H1 (cell line): Measurements from ENCODE around the gene TMCC3. TPM values are rescaled to one million over a fixed set of nuclear protein-coding genes. Genes with fewer than 3 reads are reported as not detected.
A peak's percentile ranks its signal among the peaks of the same experiment; 100 is the strongest.

ENCODE experiments used
- CTCF ChIA-PET: fragments of 300-600 bp; sonication (Branson Sonifier 250); formaldehyde crosslinking; loops from one replicate; lab custom pipeline; 2021; ENCODE audit not compliant: partially characterized antibody; lab: Charles Lee
- POLR2A ChIA-PET: fragments of 300-600 bp; sonication (Branson Sonifier 250); formaldehyde crosslinking; loops from one replicate; lab custom pipeline; 2021; ENCODE audit warnings: inconsistent platforms; ENCODE audit not compliant: partially characterized antibody; lab: Charles Lee
- DNase-seq, 2 experiments: peaks; one replicate each; pipeline versions ENCODE4 v3.0.0 to v3.0.0-alpha.2; 2010 to 2022; ENCODE audit warnings: low spot score in 2 of 2, low read depth in 1 of 2, mixed read lengths in 1 of 2
- FAIRE-seq: peaks from 2 replicates; lab custom pipeline; 2011; peaks lifted over from hg19 to GRCh38; lab: Jason Lieb, UNC
- H2AFZ ChIP-seq: 2 replicates; pipeline ENCODE4 v1.8.1; 2012; ENCODE audit warnings: low read length, inconsistent platforms
- H2AK5ac ChIP-seq: 2 replicates; pipeline ENCODE4 v1.6.1; 2013; ENCODE audit warnings: low read depth, low read length
- H2BK120ac ChIP-seq: replicated peaks from 2 replicates; pipeline ENCODE3; 2013; ENCODE audit warnings: low read depth, low read length, inconsistent platforms
- H2BK12ac ChIP-seq: 2 replicates; pipeline ENCODE4 v1.6.1; 2013; ENCODE audit warnings: low read depth, low read length
- H2BK15ac ChIP-seq: 2 replicates; pipeline ENCODE4 v1.6.1; 2013; ENCODE audit warnings: low read length
- H2BK20ac ChIP-seq: 2 replicates; pipeline ENCODE4 v1.6.1; 2013; ENCODE audit warnings: low read length
- H2BK5ac ChIP-seq: 2 replicates; pipeline ENCODE4 v1.6.1; 2013; ENCODE audit warnings: low read depth, low read length
- H3K14ac ChIP-seq: 2 replicates; pipeline ENCODE4 v1.6.1; 2013; ENCODE audit warnings: inconsistent platforms; ENCODE audit not compliant: insufficient read length
- H3K18ac ChIP-seq: 2 replicates; pipeline ENCODE4 v1.6.1; 2013; ENCODE audit warnings: low read length; ENCODE audit errors: extremely low read depth
- H3K23ac ChIP-seq: 2 replicates; pipeline ENCODE4 v1.6.1; 2013; ENCODE audit warnings: inconsistent platforms; ENCODE audit not compliant: insufficient read length
- H3K23me2 ChIP-seq: 2 replicates; pipeline ENCODE4 v1.6.1; 2013; ENCODE audit warnings: low read depth, low read length
- H3K27ac ChIP-seq: 2 replicates; pipeline ENCODE4 v1.6.1; 2011; ENCODE audit warnings: low read depth, low read length, inconsistent platforms
- H3K27me3 ChIP-seq, 4 experiments: replicated peaks in 1 of 4; 1 replicate in 1 of 4; 2 replicates in 3 of 4; pipeline versions ENCODE4 v1.6.1 to v1.8.1; 2011 to 2013; ENCODE audit warnings: low read length in 3 of 4, mild to moderate bottlenecking in 3 of 4, inconsistent platforms in 2 of 4, mixed read lengths in 2 of 4, moderate library complexity in 1 of 4; ENCODE audit not compliant: control insufficient read depth in 3 of 4, insufficient read depth in 3 of 4; ENCODE audit errors: extremely low read depth in 1 of 4
- H3K36me3 ChIP-seq, 4 experiments: 2 replicates each; pipeline versions ENCODE4 v1.6.1 to v1.8.1; 2011 to 2013; ENCODE audit warnings: mild to moderate bottlenecking in 4 of 4, low read length in 3 of 4, moderate library complexity in 2 of 4, control low read depth in 1 of 4, inconsistent platforms in 1 of 4; ENCODE audit not compliant: insufficient read depth in 4 of 4, control insufficient read depth in 2 of 4
- H3K4ac ChIP-seq: replicated peaks from 2 replicates; pipeline ENCODE3; 2013; ENCODE audit warnings: low read length, low read depth, mixed read lengths, inconsistent platforms; ENCODE audit not compliant: insufficient read length
- H3K4me1 ChIP-seq, 4 experiments: replicated peaks in 1 of 4; 1 replicate in 1 of 4; 2 replicates in 3 of 4; pipeline versions ENCODE4 v1.6.1 to v1.8.1; 2011 to 2013; ENCODE audit warnings: low read length in 3 of 4, inconsistent platforms in 2 of 4, mixed read lengths in 1 of 4; ENCODE audit not compliant: insufficient read depth in 4 of 4, control insufficient read depth in 3 of 4
- H3K4me2 ChIP-seq, 2 experiments: 2 replicates each; pipeline versions ENCODE4 v1.6.1 to v1.8.1; 2011 to 2013; ENCODE audit warnings: low read depth in 2 of 2, low read length in 2 of 2, control low read depth in 1 of 2, inconsistent platforms in 1 of 2, mild to moderate bottlenecking in 1 of 2; ENCODE audit not compliant: insufficient read depth in 1 of 2
- H3K4me3 ChIP-seq, 4 experiments: fragments of 200-600, 300-600 bp in 1 of 4; sonication (generic), shearing (Covaris generic), sonication (Bioruptor Twin) in 1 of 4; 2 replicates each; pipeline versions ENCODE4 v1.5.1 to v1.8.1; 2011 to 2016; ENCODE audit warnings: low read length in 4 of 4, low read depth in 3 of 4, control low read depth in 2 of 4, inconsistent platforms in 2 of 4, mild to moderate bottlenecking in 2 of 4, mixed read lengths in 1 of 4, moderate library complexity in 1 of 4; ENCODE audit not compliant: insufficient read depth in 2 of 4; ENCODE audit errors: extremely low read depth in 1 of 4
- H3K56ac ChIP-seq: replicated peaks from 2 replicates; pipeline ENCODE3; 2013; ENCODE audit warnings: low read depth, mild to moderate bottlenecking, mixed read lengths, low read length, inconsistent platforms; ENCODE audit not compliant: insufficient read length
- H3K79me1 ChIP-seq: 2 replicates; pipeline ENCODE4 v1.6.1; 2013; ENCODE audit warnings: low read depth, low read length, control low read depth
- H3K79me2 ChIP-seq, 2 experiments: 2 replicates each; pipeline versions ENCODE4 v1.6.1 to v1.8.1; 2012 to 2013; ENCODE audit warnings: low read length in 2 of 2, mild to moderate bottlenecking in 2 of 2, inconsistent platforms in 1 of 2; ENCODE audit not compliant: insufficient read depth in 2 of 2, control insufficient read depth in 1 of 2
- H3K9ac ChIP-seq, 4 experiments: replicated peaks in 1 of 4; 1 replicate in 1 of 4; 2 replicates in 3 of 4; pipeline versions ENCODE4 v1.6.1 to v1.8.1; 2011 to 2013; ENCODE audit warnings: low read depth in 3 of 4, low read length in 3 of 4, control low read depth in 2 of 4, mild to moderate bottlenecking in 2 of 4, moderate library complexity in 2 of 4, inconsistent platforms in 1 of 4; ENCODE audit errors: extremely low read depth in 1 of 4
- H3K9me3 ChIP-seq, 2 experiments: 2 replicates each; pipeline versions ENCODE4 v1.6.1 to v1.8.1; 2012 to 2013; ENCODE audit warnings: mild to moderate bottlenecking in 2 of 2, moderate library complexity in 2 of 2, control low read depth in 1 of 2, inconsistent platforms in 1 of 2, low read depth in 1 of 2, low read length in 1 of 2, mixed read lengths in 1 of 2; ENCODE audit not compliant: insufficient read depth in 2 of 2
- H4K20me1 ChIP-seq, 2 experiments: replicated peaks in 1 of 2; 2 replicates each; pipeline versions ENCODE3 to v1.8.1; 2011 to 2013; ENCODE audit warnings: inconsistent platforms in 2 of 2, low read length in 2 of 2, mild to moderate bottlenecking in 1 of 2; ENCODE audit not compliant: insufficient read depth in 2 of 2, control insufficient read depth in 1 of 2
- H4K5ac ChIP-seq: 2 replicates; pipeline ENCODE4 v1.6.1; 2013; ENCODE audit warnings: low read length, low read depth, mixed read lengths, inconsistent platforms; ENCODE audit not compliant: insufficient read length
- H4K8ac ChIP-seq: 2 replicates; pipeline ENCODE4 v1.8.0; 2013; ENCODE audit warnings: mild to moderate bottlenecking, moderate library complexity, low read length, inconsistent platforms; ENCODE audit not compliant: insufficient read depth; ENCODE audit errors: extremely low read depth
- H4K91ac ChIP-seq: replicated peaks from 2 replicates; pipeline ENCODE3; 2013; ENCODE audit warnings: low read length, mixed read lengths, inconsistent platforms; ENCODE audit not compliant: insufficient read length
- CEBPB ChIP-seq: IDR thresholded peaks from 2 replicates; pipeline ENCODE4 v1.6.1; 2012; ENCODE audit warnings: low read depth, low read length
- EP300 ChIP-seq, 2 experiments: IDR thresholded peaks; 1 replicate in 1 of 2; 2 replicates in 1 of 2; pipeline ENCODE4 v1.6.1; 2011 to 2012; ENCODE audit warnings: low read depth in 2 of 2, low read length in 2 of 2, mild to moderate bottlenecking in 2 of 2, borderline replicate concordance in 1 of 2, inconsistent platforms in 1 of 2, moderate library complexity in 1 of 2
- HDAC6 ChIP-seq: IDR thresholded peaks from one replicate; pipeline ENCODE4 v1.7.1; 2012; ENCODE audit warnings: low read depth, mild to moderate bottlenecking, inconsistent platforms, low read length, moderate library complexity
- WGBS, 2 experiments: shearing (Covaris generic) in 1 of 2; methylation state at CpG; one replicate each; pipeline versions ENCODE4 v1.1.6 to v1.1.7; 2013 to 2015; ENCODE audit warnings: low lambda C conversion rate in 2 of 2, mixed read lengths in 2 of 2, inconsistent platforms in 1 of 2, low coverage in 1 of 2, missing lambda C conversion rate in 1 of 2; ENCODE audit not compliant: insufficient replicate concordance in 2 of 2, insufficient coverage in 1 of 2, insufficient read length in 1 of 2; ENCODE audit errors: extremely low coverage in 1 of 2, missing lambda C conversion rate in 1 of 2; 5-methylcytosine and 5-hydroxymethylcytosine counted together
- polyA plus RNA-seq, 7 experiments: library from polyadenylated mRNA; depleted of rRNA in 3 of 7; stranded (reverse) in 5 of 7; unstranded in 2 of 7; fragments of >200 nt in 5 of 7; fragments of 200-250 nt in 2 of 7; gene quantifications; 1 replicate in 5 of 7; 2 replicates in 1 of 7; 4 replicates in 1 of 7; pipeline versions ENCODE4 v1.2.1 to v1.2.3, GENCODE V29; 2011 to 2013; ENCODE audit warnings: missing spikeins in 2 of 7, mixed read lengths in 2 of 7
- total RNA-seq: library from RNA; stranded (reverse); fragmentation: NEBNext Ultra II Directional; extraction: Animal tissue kit (Norgen Biotek cat#: 25700); gene quantifications from 2 replicates; pipeline ENCODE4 v1.2.1, GENCODE V29; 2021

The TMCC3 gene
- total and polyA plus RNA-seq, 2 of the 8 experiments (the other 6 are each of a cell fraction or from before 2014, with no cell fraction given) = 1.7 to 4.1 TPM

DNA sequence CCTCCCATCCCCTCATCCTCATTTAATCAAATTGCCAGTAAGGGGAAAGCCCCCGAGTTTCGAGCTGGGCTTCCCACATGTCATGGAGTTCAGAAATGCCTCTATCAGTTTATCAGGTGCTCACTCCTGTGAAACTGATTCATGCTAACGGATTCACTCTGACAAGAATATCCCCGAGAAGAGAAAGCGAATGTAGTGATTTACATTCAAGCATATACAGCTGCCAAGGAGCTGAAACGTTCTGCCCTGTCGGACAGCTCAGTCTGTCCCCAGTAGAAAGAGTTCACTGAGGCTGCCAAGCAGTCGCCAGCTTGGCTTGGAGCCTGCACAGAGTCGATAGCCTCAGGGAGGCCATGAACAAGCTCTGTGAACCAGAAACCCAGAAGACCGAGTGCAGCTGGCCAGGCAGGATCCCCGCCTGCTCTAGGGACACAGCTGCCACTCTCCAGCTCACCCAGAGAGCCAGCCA is 88.4 kb downstream of the TMCC3 start:
- FAIRE-seq = no peak
- no peak overlapping the region for H3K9ac ChIP-seq

More for the DNA sequence above, 88.4 kb downstream of the TMCC3 start:
- Histone ChIP-seq H3K79me1 (no peaks in the 10 kb centered on the region), H2AFZ (peak overlapping the region; percentile 62), H3K4me3 (no peak overlapping the region), H3K9me3 (no peaks in the 10 kb centered on the region), H3K4ac (no peak overlapping the region), H3K23me2 (peaks cover 3% of the 10 kb centered on the region; the same call in 1 of the 2 replicates), H3K56ac (no peak overlapping the region), H2BK15ac (0 out of 2 replicates have a peak overlapping the region, but pooled peaks have one; percentile 18), H3K27me3 (no peaks in the 10 kb centered on the region; a peak in 1 of 7 replicates), H2BK5ac (no peak overlapping the region), H3K4me2 (no peak overlapping the region), H2AK5ac (no peak overlapping the region; the same call in 1 of the 2 replicates), H3K14ac (no peak overlapping the region), H2BK20ac (peak overlapping the region; percentile 80), H3K36me3 (no peaks in the 10 kb centered on the region), H3K4me1 (peaks cover 0 to 6% (median 3%) of the 10 kb centered on the region in 4 experiments; a peak in 4 of 7 replicates), H3K79me2 (no peaks in the 10 kb centered on the region), H2BK120ac (peak overlapping the region; percentile 82), H3K18ac (peak overlapping the region; percentile 32; the same call in 1 of the 2 replicates), H4K91ac (peak overlapping the region; percentile 70), H3K23ac (no peak overlapping the region), H2BK12ac (peak overlapping the region; percentile 84; the same call in 1 of the 2 replicates), H4K20me1 (no peaks in the 10 kb centered on the region), H3K27ac (no peak overlapping the region), H4K5ac (no peak overlapping the region), H4K8ac (peak overlapping the region; percentile 36; the same call in 1 of the 2 replicates)
- no peak for TF ChIP-seq HDAC6
- no peak for TF ChIP-seq CEBPB
- no peak for TF ChIP-seq EP300 (IDR thresholded peaks at IDR 0.05; ENCODE audit: borderline replicate concordance in 1 of 2, low read depth in 2 of 2, low read length in 2 of 2)
- ChIA-PET POLR2A (no interaction called here), CTCF (interaction anchor here (0.8 to 2.8 kb wide), 5 partner anchors 10 to 313 kb away, joined by 3 to 9 read pairs (median 5); no protein-coding TSS in a partner anchor)
- WGBS, 2 experiments = 84% methylated on average over 11 of the region's 11 CpGs; no CpG with 5 or more reads in 1 of the 2 experiments
- no peak for DNase-seq
